ENCODE data around the gene BMP2K. TPM values are rescaled to one million over a fixed set of nuclear protein-coding genes. Genes with fewer than 3 reads are reported as not detected.

Gene BMP2K
- total and polyA plus RNA-seq, 2 of the 8 experiments (the other 6 are each of a cell fraction or from before 2014, with no cell fraction given): 15.6 to 24.1 TPM

- no peak for TF ChIP-seq TEAD4 (IDR thresholded peaks at IDR 0.05; ENCODE audit: low read depth, low read length)
- no peak for TF ChIP-seq SUZ12 (IDR thresholded peaks at IDR 0.05; ENCODE audit: low read length)
- TF ChIP-seq JUN (IDR thresholded peaks at IDR 0.05; ENCODE audit: low read depth, low read length): no peak
- TF ChIP-seq ZNF274 (IDR thresholded peaks at IDR 0.05; ENCODE audit: borderline replicate concordance, extremely low read depth, low read length): no peak
Measured at GRCh38 chr4:78747475-78747922, 28.7 kb upstream of the BMP2K start (continued).
